GM12801 (cell line): ENCODE data around the gene C1D.

Source experiments
- TF ChIP-seq, protein P1 (sequence below): IDR thresholded peaks from one replicate; pipeline ENCODE4 v1.5.1; 2011; ENCODE audit warnings: control low read depth; ENCODE audit not compliant: insufficient read length; ENCODE audit errors: extremely low read depth

Gene C1D

DNA sequence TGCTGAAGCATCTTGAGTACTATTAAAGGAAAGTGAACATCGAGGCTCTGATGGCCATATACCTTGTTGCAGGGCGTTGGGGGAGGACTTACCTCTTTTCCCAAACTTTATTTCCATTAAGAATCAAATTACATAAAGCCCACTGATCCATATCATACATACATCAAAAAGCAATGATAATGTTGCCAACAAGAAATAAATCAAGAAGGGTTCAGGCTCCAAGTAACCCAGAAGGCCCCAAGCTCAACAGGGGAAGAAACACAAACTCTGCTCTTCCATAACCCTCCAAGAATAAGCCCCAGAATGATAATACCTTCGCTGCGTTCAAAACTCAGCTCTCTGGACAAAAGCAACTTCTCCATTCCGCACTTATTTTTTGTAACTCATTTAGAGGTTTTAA, 32.3 kb downstream of the C1D start:
- TF ChIP-seq, protein P1, sequence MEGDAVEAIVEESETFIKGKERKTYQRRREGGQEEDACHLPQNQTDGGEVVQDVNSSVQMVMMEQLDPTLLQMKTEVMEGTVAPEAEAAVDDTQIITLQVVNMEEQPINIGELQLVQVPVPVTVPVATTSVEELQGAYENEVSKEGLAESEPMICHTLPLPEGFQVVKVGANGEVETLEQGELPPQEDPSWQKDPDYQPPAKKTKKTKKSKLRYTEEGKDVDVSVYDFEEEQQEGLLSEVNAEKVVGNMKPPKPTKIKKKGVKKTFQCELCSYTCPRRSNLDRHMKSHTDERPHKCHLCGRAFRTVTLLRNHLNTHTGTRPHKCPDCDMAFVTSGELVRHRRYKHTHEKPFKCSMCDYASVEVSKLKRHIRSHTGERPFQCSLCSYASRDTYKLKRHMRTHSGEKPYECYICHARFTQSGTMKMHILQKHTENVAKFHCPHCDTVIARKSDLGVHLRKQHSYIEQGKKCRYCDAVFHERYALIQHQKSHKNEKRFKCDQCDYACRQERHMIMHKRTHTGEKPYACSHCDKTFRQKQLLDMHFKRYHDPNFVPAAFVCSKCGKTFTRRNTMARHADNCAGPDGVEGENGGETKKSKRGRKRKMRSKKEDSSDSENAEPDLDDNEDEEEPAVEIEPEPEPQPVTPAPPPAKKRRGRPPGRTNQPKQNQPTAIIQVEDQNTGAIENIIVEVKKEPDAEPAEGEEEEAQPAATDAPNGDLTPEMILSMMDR, result no peak

GRCh38 chr2:68027959-68028358, 34.8 kb downstream of the C1D start:
- TF ChIP-seq, protein P1, result no peak

DNA sequence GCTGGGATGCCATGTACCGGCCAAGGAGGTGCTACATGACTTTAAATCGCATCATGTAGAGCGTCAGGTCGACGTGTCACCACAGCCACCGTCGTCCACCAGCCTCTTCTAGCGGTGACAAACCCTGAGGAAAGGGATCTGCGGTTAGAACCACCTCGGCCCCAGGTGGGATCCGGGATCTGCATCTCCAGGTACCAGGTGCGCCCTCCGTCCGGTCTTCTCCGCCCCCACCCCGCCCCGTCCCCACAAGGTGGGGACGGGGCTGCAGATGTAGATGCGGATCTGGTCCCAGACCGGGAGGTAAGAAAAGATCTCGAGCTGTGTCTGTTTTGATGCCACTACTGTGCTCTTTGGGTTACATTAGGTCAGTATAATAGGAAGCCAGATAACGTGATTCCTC, 38.4 kb downstream of the C1D start:
- TF ChIP-seq, protein P1, result no peak

DNA sequence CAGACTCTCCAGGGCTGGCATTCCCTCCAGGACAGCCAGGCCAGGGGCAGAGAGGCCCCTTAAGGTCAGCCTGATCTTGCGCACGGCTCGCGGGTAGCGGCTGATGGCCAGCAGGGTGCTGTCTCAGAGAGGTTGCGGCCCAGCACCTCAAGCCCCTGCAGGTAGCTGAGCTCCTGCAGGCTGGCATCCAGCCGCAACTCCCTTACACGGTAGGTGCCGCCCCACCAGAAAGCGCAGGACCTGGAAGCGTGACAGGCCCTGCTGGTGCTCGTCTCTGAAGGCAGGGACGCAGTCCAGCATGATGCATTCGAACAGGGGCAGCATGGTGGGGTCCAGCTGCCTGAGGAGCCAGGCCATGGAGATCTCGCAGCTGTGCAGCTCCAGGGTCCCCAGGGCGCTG, 38.9 kb downstream of the C1D start:
- TF ChIP-seq, protein P1, result no peak

DNA sequence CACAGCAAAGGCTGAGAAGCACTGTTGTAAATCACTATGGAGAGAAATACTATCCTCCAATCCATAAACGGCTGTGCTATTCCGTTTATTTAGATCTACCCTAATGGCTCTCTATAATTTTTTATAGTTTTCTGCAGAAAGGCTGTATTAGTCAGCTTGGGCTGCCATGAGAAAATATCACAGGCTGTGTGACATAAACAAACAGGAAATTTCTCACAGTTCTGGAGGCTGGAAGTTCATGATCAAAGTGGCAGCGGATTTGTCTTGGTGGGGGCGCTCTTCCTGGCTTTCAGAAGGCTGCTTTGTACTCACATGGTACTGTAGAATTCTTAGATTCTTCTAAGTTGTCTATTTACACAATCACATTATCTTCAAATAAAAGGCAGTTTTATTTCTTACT, 44.1 kb downstream of the C1D start:
- TF ChIP-seq, protein P1, result no peak

- TF ChIP-seq, protein P1, result no peak
Measured at GRCh38 chr2:68009526-68009925, 53.3 kb downstream of the C1D start.

DNA sequence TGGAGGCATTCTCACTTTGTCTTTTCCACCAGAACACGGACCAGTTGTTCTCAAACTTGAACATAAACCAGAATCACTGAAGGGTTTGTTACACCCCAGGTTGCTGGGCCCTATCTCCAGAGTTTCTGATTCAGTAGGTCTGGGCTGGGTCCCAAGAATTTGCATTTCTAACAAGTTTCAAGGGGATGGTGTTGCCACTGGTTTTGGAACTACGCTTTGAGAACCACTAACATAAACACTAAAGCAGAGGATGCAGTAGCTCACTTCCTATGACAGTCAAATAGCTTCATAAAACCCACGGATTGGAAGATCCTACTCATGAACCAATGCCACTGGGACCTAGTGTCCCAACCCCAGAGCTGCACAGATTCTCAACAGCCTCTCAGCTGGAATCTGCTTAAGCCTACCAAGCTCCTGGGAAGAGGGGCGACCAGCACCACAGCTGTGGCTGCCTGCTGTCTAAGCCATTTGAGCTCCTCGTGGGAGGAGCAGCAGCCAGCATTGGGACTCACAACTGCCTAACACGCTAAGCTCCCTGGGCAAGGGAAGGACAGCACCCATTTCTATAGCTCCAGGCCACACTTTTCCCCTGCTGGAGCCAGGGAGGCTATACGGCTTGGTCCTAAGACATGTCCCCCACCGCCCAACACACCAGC, 62.5 kb downstream of the C1D start:
- TF ChIP-seq, protein P1, result no peak

GRCh38 chr2:67999332-67999731, 63.5 kb downstream of the C1D start:
- TF ChIP-seq, protein P1, result no peak
